ENCODE data around the gene NGEF.
A peak's percentile ranks its signal among the peaks of the same experiment; 100 is the strongest.

NGEF gene

GRCh38 chr2:232941912-232942594 lies 71.0 kb downstream of the NGEF start:
- Histone ChIP-seq H3K4me3 (no peak overlapping the region), H3K27ac (no peak overlapping the region)

GRCh38 chr2:232941400-232941799 lies 71.7 kb downstream of the NGEF start:
- no peak overlapping the region for H3K4me3 ChIP-seq
- H3K27ac ChIP-seq, result no peak overlapping the region

- H3K4me3 ChIP-seq, result no peak overlapping the region
- no peak overlapping the region for H3K27ac ChIP-seq
Measured at GRCh38 chr2:232940724-232941123, 72.3 kb downstream of the NGEF start.

GRCh38 chr2:232937278-232937906 lies 75.7 kb downstream of the NGEF start:
- Histone ChIP-seq H3K27ac (no peak overlapping the region), H3K4me3 (no peak overlapping the region)

GRCh38 chr2:232931636-232932035 lies 81.4 kb downstream of the NGEF start:
- H3K4me3 ChIP-seq, result no peak overlapping the region
- no peak overlapping the region for H3K27ac ChIP-seq

GRCh38 chr2:232930059-232930400 lies 83.0 kb downstream of the NGEF start:
- Histone ChIP-seq H3K27ac (no peak overlapping the region), H3K4me3 (no peak overlapping the region)

- Histone ChIP-seq H3K27ac (no peak overlapping the region), H3K4me3 (no peak overlapping the region)
Measured at GRCh38 chr2:232929303-232930058, 83.6 kb downstream of the NGEF start.

- H3K4me3 ChIP-seq, result peak overlapping the region in 3 of 7 experiments; percentile 19 to 55 (median 23)
- peak overlapping the region in 1 of 21 experiments; percentile 54 for H3K27ac ChIP-seq
Measured at GRCh38 chr2:232928551-232929302, 84.3 kb downstream of the NGEF start.

- H3K27ac ChIP-seq, result peak overlapping the region in 14 of 21 experiments; percentile 20 to 87 (median 70)
- H3K4me3 ChIP-seq, result peak overlapping the region; percentile 26 to 55 (median 38)
Measured at GRCh38 chr2:232927793-232928550, 85.1 kb downstream of the NGEF start.

GRCh38 chr2:232927032-232927792 lies 85.8 kb downstream of the NGEF start:
- Histone ChIP-seq H3K27ac (peak overlapping the region in 14 of 21 experiments; percentile 20 to 87 (median 70)), H3K4me3 (peak overlapping the region; percentile 26 to 55 (median 38))

- H3K4me3 ChIP-seq, result no peak overlapping the region
- peak overlapping the region in 3 of 21 experiments; percentile 77 to 87 (median 82) for H3K27ac ChIP-seq
Measured at GRCh38 chr2:232926431-232926939, 86.6 kb downstream of the NGEF start.

- Histone ChIP-seq H3K4me3 (no peak overlapping the region), H3K27ac (peak overlapping the region in 1 of 21 experiments; percentile 11)
Measured at GRCh38 chr2:232925821-232926156, 87.3 kb downstream of the NGEF start.

- peak overlapping the region in 1 of 21 experiments; percentile 11 for H3K27ac ChIP-seq
- no peak overlapping the region for H3K4me3 ChIP-seq
Measured at GRCh38 chr2:232925153-232925820, 87.8 kb downstream of the NGEF start.

GRCh38 chr2:232924433-232924832 lies 88.6 kb downstream of the NGEF start:
- no peak overlapping the region for H3K4me3 ChIP-seq
- no peak overlapping the region for H3K27ac ChIP-seq

- H3K27ac ChIP-seq, result no peak overlapping the region
Measured at GRCh38 chr2:232920760-232921159, 92.3 kb downstream of the NGEF start.

GRCh38 chr2:232920055-232920454 lies 93.0 kb downstream of the NGEF start:
- H3K4me3 ChIP-seq, result no peak overlapping the region
- no peak overlapping the region for H3K27ac ChIP-seq

More at GRCh38 chr2:232920760-232921159, 92.3 kb downstream of the NGEF start:
- H3K4me3 ChIP-seq, result no peak overlapping the region

- H3K27ac ChIP-seq, result no peak overlapping the region
Measured at GRCh38 chr2:232919141-232919540, 93.9 kb downstream of the NGEF start.

GRCh38 chr2:232913903-232914302 lies 99.2 kb downstream of the NGEF start:
- H3K4me3 ChIP-seq, result no peak overlapping the region
- no peak overlapping the region for H3K27ac ChIP-seq

More at GRCh38 chr2:232919141-232919540, 93.9 kb downstream of the NGEF start:
- no peak overlapping the region for H3K4me3 ChIP-seq
